ENCODE measurements around the gene CHRNA9.
"Not testable (repeated sequence)": the region's sequence is repeated elsewhere in the genome, so short reads cannot be mapped to it uniquely, and the experiment has no call there.

CHRNA9 gene

DNA sequence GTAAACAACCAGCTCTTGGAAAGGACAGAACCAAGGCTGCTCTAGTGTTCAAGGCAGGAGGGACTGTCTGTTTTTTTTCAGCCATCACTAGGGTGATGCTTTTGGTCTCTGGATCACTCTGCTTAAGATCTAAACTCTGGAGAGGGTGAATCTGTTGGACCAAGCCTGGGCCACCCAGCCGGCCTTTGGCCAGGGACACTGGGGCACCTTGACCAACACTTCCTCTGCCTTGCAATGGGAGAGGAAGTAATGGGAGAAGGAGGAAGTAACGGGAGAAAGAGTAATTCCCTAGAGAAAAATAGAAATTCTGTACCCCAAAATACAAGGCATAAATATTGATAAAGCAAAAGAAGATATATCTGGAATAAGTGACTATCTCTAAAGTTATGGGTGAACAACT lies 12.9 kb downstream of the CHRNA9 start:
- no peak for DNase-seq

DNA sequence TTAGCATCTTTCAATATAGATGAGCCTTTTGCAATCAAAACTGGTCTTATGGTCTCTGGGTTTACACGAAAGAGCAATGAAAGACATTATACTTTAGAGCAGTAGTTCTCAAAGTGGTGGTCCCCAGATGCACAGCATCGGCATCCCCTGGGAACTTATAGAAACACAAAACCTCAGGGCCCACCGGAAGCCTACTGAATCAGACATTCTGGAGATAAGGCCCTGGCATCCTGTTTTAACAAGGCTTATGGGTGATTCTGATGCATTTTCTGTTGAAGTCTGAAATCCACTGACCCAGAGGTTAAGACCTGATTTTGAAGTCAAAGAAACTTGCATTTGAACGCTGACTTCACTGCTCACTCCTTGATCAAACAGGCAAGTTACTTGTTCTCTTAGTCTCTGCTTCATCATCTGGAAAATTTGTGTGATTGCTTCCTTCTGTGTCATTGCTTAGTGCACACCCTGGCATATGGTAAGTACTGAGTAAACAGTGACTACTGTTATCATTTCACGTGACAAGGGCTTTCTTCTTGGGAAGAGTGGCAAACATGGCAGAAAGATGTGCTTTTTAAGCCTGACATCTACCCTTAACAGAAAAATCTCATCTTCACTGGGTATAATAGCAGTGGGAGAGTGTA lies 14.5 kb downstream of the CHRNA9 start:
- no peak for DNase-seq

DNA sequence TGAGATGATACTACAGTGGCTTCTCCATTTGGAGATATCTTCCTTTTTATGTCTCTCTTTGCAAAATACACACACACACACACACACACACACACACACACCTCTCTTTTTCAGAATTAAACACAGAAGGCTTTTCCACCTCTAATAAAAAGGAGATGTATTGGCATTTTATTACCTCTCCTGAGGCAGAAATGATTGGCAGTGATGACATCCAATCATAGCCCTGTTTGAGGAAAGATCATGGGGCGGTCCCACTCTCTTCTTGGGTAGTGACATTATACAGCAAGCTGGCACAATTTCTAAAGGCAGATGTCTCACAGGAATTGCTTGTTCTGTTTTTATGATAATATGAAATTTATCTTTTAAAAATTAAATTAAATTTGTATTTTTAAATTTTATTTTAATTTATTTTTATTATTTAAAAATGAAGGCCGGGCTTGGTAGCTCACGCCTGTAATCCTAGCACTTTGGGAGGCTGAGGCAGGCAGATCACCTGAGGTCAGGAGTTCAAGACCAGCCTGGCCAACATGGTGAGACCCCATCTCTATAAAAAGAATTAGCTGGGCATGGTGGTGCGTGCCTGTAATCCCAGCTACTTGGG lies 15.6 kb downstream of the CHRNA9 start:
- DNase-seq, result no peak

DNA sequence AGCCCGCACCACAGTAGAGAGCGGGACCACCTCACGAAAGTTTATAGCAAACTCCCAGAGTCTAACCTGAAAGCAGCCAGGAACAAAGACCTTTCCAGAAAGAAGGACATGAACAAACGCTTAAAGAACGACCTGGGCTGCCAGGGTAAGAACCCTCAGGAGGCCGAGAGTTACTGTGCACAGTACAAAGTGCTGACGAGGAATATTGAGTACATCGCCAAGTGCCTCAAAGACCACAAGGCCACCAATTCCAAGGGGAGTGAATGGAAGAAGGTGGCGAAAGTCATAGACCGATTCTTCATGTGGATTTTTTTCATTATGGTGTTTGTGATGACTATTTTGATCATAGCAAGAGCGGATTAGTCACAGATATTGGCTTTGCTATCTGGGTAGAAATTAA lies 19.0 kb downstream of the CHRNA9 start:
- DNase-seq, result no peak

DNA sequence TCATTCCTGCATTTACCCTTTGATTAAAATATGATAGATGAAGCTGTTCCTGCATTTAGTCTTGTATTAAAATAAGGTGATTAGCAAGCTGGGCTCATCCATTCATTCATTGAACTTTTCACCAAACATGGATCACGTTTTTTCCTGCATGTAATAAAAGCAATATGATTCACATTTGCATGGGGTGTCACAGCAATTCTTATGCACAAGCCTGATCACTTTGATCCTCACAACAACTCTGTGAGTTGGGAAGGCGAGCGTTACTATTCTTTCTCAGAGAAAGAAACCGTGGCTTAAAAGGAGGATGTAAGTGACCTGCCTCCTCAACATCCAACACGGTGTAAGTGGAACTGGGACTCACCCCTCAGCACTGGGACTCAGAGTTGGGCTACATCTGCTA lies 20.0 kb downstream of the CHRNA9 start:
- DNase-seq, result no peak

DNA sequence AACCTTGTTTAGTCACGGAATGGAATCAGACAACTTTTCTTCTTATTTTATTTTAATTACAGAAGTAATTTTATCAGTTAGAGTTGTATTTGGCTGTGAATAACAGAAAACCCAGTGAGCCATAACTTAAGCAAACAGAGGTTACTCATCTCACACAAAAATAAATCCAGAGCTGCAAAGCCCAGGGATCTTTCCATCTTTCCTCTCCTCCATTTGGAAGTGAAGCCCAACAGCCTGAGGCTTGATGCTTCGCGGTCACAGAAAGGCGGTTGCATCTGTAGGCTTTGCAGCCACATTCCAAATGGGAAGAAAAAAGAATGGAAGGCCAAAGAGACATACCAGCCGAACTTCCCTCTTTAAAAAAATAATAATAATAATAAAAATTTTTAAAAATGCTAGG lies 22.6 kb downstream of the CHRNA9 start:
- no peak for DNase-seq

DNA sequence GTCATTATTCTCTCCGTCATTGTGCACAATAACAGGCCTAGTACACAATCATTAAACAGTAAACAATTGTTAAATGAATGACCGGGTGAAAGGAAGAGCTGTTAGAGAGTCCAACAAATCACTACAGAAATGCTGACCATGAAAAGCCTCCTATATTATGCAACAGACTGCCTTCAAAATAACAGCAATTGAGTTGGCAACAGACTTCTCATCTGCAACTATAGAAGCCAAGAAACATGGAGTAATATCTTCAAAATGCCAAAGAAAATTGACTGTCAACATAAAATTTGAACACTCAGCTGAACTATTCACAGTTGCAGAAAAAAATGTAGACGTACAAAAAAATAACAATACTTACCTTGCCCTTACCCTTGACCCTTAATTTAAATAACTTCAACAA lies 26.2 kb downstream of the CHRNA9 start:
- DNase-seq, result no peak

DNA sequence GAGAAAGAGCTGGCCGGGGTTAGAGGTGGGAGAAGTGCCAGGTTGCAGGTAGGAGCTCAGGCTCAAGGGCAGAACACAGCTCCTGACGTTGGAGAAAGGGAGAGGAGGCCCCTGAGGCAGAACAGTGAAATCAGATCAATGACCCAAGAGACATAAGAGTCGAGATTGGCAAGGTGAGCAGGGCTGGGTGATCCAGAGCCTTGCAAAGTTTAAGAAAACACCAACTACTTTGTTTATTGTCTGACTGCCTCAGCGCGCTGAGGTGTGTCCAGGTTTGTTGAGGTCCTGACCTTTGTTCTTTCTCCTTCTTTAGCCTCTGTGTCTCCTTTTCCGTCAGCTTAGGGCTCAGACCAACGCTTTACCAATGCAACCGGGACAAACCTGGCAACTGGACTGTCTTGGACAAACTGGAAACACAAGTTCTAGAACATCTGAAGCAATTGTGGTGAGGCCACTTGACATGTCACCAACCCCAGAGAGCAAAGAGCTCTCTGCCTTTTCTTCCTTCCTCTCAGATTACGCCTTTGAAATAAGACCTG lies 28.3 kb downstream of the CHRNA9 start:
- no peak for DNase-seq

DNA sequence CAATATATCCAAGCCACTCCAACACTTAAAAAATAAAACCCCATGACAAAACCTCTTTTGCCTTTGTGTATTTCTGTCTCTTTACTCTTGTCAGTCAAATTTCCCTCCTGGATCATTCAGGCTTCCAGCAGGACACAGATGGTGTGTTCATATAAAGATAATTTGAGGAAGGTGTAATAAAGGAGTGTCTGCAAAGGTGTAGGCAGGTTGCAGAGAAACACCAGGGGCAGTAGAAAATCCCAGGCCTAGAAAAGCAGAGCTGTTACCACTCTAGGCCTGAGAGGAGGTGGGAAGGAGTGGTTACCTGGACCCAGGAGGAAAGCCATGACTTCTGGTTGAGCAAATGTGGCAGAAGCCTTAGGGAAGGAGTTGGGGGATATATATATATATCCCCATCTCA lies 28.8 kb downstream of the CHRNA9 start:
- DNase-seq, result no peak

DNA sequence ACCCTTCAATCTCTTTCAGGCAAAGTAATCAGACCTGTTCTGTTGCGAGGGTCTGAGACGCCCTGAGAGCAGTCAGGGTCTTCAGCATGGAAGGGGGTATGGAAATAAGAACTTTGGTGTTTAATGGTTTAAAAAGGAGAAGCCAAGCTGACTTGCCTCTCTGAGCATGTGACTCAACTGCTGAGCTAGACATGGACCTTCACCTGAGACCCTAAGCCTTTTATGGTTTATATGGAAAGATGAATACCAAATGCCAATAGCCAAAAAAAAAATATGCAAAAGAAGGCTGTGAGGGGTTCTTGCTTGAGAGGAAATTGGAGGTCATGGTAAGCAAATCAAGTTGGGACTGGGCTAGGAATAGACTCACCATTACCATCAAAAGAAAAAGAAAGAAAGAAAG lies 30.6 kb downstream of the CHRNA9 start:
- no peak for DNase-seq

DNA sequence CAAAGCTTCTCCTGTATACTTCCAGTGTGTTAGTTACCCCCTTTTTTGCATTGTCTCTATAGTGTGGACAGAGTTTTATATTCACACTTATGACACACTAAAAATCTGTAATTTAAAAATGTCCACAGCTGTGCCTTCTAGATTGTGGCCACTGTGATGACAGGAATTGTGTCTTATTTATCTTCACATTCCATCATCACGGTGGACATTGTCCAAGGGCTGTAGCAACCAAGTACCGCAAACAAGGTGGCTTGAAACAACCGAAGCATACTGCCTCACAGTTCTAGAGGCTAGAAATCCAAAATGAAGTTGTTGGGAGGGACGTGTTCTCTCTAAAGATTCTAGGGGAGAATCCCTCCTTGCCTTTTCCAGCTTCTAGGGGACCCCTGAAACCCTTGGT lies 32.3 kb downstream of the CHRNA9 start:
- DNase-seq, result no peak

DNA sequence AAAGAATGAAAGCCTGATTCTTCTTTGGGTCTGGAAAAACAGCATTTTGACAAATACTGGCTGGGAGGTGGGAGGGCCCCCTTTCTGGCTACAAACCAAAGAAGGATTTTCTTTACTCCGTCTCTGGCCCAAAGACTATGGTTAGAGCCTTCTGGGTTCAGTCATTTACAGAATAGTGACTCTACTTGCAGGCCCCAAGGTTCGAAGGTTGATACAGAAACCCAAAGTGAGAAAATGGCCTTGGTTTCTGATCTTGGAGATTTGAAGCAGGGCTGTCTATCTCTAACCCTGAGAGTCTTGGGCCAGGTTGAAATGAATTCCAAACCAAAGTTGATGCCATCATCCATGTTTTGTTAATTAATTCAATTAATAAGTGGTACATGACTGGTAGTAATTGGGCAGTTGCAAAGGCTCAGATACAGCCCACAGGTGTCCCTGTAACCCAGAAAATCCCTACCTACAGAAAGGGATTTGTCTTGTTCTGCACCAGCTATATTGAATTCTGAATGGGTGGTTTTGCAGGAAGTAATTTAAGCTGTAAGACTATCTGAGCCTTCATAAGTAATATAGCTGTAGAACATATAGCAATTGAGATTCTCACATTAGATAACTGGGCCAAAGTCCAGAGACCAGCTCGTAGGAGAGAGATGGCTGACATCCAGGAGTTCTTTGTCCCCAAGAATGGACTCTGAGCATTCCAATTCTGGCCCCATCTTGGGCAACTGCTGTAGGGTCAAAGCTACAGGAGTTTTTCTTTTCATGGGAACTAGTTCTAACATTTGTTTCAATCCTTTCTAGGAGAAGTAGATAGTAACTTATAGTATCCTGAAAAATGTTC lies 34.5 kb downstream of the CHRNA9 start:
- DNase-seq, result no peak

DNA sequence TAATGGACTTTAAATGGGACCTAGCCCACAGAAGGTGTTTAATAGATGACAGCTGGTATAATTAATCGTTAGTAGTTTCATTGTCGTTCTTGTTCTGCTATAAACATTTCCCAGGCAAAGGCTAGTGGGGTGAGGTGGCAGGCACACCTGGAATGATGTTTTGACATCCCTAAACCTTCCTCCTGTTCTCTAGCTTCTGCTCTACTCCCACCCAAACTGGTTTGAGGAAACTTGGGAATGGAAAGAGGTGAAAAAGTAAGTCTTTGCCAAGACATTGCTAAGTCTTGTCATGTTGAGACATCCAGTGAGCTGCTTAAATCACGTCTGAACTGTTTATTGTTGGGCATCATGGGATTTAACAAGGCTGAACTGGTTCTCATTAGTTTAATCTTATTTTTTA lies 37.5 kb downstream of the CHRNA9 start:
- DNase-seq, result no peak

DNA sequence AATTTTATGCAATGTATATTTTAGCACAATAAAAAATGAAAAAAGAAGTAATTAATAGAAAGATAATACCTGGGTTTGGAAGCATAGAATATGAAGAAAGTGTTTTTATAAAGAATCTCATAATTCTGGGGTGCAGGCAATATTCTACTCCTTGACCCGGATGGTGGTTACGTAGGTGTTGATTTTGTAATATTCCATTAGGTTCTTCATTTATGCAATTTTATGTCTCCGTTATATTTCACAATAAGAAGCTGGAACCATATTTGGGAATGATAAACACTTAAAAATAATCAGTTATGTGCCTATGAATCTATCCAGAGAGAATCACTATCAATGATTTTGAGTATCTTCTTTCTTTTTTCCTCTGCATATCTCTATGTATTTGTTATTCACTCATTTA lies 38.5 kb downstream of the CHRNA9 start:
- no peak for DNase-seq

DNA sequence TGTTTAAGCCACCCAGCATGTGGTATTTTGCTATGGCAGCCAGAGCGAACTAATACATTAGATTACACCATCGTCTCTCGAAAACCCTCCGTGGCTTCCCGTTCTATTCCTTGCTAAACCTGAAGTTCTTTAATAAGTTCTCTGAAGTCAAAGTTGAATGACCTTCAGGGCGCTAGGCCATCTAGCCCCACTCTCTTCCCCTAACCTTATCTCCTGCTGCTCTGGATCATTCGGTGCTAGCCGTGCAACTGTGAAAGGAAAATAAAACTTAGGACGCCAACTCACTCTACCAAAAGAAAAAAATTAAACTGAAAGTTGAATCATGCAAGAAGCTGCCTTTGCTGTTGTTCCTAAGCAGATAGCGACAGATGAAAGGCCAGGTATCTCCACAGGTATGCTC lies 40.0 kb downstream of the CHRNA9 start:
- DNase-seq, result no peak

DNA sequence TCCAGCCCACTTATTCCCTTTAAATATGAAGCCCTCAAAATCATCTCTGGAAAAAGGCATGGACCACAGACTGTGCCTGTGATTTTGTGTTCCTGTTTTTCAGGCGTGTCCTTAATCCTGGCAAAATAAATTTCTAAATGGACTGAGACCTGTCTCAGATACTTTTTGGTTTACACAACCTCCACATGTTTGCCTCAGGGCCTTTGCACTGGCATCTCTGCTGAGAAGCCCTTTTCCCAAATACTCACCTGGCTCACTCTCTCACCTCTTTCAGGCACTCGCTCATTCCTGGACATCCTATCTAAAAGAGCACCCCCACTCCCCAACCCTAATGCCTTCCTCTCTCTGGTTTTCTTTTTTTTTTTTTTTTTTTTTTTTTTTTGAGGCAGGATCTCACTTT lies 40.5 kb downstream of the CHRNA9 start:
- DNase-seq, result no peak

DNA sequence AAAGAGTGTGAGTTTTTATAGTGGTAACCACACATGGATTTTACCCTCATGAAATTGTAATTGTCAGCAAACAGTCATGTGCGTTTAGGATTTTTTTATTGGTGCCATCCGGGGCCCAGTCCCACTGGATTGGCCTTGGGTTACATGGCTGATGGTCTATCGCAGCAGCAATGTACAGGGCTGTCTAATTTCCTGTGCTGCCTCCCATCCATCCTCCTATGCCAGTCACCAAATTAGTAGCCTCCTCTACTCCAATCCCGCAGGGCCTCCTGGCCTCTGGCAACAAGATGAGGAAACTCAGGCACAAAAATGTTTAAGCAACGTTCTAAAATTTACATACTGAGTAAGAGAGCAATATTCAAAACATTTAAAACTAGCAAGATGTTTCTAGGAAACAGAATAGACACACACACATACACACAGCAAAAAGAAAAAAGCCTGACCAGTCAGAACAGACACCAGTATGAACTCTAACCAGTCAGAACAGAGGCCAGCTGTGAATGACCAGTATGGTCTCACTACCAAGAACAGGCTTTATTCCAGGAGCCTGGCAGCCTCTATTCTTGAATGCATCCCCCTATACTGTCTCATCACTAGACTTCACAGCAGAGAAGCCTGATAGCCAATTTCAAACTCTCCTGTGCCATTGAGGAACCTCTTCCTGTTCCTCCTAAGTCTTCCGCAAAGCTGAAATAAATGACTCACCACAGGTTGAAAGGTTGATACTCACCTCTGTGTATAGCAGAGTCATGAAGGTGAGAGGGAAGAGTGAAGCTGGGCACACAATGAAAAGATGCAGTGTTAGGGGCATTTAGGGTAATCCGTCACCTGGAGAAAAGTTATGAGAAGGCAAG lies 42.6 kb downstream of the CHRNA9 start:
- DNase-seq, result no peak

DNA sequence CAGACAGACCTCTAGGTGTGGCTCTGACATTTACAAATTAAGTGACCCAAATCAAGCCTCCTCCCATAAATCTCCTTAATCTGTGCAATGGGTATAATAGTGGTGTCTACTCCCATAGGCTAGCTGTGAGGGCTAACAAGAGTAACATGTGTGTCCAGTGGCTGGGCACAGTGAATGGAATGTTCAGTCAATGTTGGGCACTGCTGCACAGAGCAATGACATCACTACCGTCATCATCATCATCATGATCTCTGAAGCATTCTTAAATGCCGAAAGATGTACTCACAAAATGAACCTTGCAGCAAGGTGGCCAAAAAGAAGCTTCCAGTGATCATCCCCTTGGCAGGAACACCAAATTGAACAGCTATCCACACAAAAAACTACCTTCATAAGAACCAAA lies 43.5 kb downstream of the CHRNA9 start:
- no peak for DNase-seq

DNA sequence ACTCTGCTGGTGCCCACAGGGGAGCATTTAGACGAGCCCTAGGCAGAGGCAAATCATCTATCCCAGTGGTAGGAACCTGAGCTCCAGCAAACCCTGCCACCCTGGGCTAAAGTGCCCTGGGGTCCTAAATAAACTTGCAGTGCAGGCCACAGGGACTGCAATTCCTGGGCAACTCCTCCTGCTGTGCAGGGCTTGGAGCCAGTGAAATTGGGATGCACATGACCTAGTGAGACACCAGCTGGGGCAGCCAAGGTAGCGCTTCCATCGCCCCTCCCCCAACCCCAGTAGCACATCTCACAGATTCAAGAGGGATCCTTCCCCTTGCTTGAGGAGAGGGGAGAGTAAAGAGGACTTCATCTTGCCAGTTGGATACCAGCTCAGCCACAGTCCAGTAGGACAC lies 44.1 kb downstream of the CHRNA9 start:
- no peak for DNase-seq

DNA sequence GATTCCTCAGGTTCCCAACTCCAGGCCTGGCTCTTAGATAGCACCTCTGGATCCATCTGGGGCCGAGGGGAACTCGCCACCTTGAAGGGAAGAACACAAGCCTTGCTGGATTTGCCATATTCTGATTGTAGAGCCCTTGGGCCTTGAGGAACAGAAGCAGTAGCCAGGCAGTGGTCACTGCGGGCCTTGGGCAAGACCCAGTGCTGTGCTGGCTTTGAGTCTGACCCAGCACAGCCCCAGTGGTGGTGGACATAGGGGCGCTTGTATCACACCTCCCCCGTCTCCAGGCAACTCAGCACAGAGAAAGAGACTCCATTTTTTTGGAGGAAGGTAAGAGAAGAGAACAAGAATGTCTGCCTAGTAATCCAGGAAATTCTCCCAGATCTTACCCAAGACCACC lies 45.5 kb downstream of the CHRNA9 start:
- DNase-seq, result no peak

DNA sequence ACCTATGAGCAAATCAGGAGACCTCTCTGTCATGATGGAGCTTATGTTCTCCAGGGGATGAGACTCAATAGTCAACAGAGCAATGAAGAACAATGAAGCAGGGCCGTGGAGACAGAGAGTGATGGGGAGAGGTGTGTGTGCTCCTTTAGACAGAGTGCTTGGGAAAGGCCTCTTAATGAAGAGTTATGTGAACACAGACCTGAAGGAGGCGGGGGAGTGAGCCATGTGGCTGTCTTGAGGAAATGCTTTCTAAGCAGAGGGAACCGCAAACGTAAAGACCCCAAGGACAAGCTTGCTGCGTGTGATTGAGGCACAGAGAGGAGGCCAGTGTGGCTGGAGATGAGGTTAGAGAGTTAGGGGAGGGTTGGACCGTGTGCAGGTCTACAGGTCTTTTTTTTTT lies 53.1 kb downstream of the CHRNA9 start:
- DNase-seq, result no peak

DNA sequence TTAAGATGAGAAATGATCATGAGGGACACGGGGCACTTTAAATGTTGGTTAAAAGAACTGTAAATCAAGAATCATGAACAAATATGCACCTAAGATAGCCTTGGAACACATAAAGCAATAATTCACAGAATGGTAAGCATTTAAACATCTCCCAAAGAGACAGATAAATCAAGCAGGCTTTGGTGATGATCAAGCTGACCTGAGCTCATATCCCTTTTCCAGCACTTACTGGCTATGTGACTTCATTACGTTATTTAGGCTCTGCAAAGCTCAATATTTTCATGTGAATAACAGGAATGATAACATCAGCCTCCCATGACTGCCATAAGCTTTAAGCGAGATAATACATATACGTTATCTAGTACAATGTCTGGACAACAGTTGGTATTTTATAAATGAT lies 54.9 kb downstream of the CHRNA9 start:
- DNase-seq, result no peak

DNA sequence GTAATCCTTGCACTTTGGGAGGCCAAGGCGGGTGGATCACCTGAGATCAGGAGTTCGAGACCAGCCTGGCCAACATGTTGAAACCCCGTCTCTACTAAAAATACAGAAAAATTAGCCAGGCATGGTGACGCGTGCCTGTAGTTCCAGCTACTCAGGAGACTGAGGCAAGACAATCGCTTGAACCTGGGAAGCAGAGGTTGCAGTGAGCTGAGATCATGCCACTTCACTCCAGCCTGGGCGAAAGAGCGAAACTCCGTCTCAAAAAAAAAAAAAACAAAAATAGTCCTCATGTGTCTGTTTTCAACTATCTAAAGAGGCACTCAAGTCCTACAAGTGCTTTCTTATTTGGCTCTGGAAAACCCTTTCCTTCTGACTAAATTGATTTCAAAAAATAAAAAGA lies 57.1 kb downstream of the CHRNA9 start:
- DNase-seq, result not testable (repeated sequence)
